Activated CD4-positive, alpha-beta T cell treated with anti-CD3 and anti-CD28 coated beads, Interleukin-2, amount 10 ng/mL, durations not matched to agents 7 days and 5 days (primary cell): ENCODE measurements around the gene MRPL30. TPM values are rescaled to one million over a fixed set of nuclear protein-coding genes. Genes with fewer than 3 reads are reported as not detected.
"Not testable (repeated sequence)": the region's sequence is repeated elsewhere in the genome, so short reads cannot be mapped to it uniquely, and the experiment has no call there.

ENCODE experiments used
- CTCF ChIA-PET: fragments of 350-600 bp; sonication (Branson Sonifier 250); formaldehyde crosslinking; loops from one replicate; lab custom pipeline; 2021; ENCODE audit warnings: antibody characterized with exemption; lab: Charles Lee
- POLR2A ChIA-PET: fragments of 350-600 bp; sonication (Branson Sonifier 250); formaldehyde crosslinking; loops from one replicate; lab custom pipeline; 2021; ENCODE audit warnings: antibody characterized with exemption; lab: Charles Lee
- DNase-seq: peaks from one replicate; pipeline ENCODE4 v3.0.0-alpha.2; 2020
- H3K27ac Mint-ChIP-seq: one replicate; pipeline ENCODE4 v1.8.0; 2021; ENCODE audit warnings: mild to moderate bottlenecking, moderate library complexity, mixed read lengths
- H3K27me3 Mint-ChIP-seq: one replicate; pipeline ENCODE4 v1.8.0; 2021; ENCODE audit warnings: mixed read lengths
- H3K36me3 Mint-ChIP-seq: one replicate; pipeline ENCODE4 v1.8.0; 2021; ENCODE audit warnings: low read depth, mixed read lengths
- H3K4me1 Mint-ChIP-seq: one replicate; pipeline ENCODE4 v1.8.0; 2021; ENCODE audit warnings: mixed read lengths
- H3K4me3 Mint-ChIP-seq: one replicate; pipeline ENCODE4 v1.8.0; 2021; ENCODE audit warnings: mild to moderate bottlenecking, moderate library complexity, mixed read lengths
- H3K9me3 Mint-ChIP-seq: one replicate; pipeline ENCODE4 v1.8.0; 2021; ENCODE audit warnings: mixed read lengths
- total RNA-seq, 2 experiments: library from RNA; stranded (reverse); gene quantifications; one replicate each; pipeline ENCODE4 v1.2.3, GENCODE V29; 2021

MRPL30 gene
- total RNA-seq, 2 experiments from 2014 or later, result 22.6 to 23.9 TPM

DNA sequence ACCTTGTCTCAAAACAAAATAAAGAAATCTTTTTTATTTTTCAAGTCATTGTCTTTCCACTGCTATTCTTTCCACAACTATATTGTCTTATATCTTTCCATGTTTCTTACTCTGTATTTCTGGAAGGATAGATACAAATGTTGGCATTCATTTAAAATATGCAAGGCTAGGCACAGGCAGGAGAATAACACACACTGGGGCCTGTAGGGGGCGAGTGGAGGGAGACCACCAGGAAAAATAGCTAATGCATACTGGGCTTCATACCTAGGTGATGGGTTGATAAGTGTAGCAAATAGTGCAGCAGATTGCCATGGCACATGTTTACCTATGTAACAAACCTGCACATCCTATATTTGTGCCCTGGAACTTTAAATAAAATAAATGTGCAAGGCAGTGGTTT lies 9.6 kb downstream of the MRPL30 start:
- DNase-seq, result no peak
- ChIA-PET POLR2A (no interaction called here), CTCF (no interaction called here)
- H3K4me3 Mint-ChIP-seq, result no peak overlapping the region
- no peaks in the 10 kb centered on the region for H3K27me3 Mint-ChIP-seq
- H3K36me3 Mint-ChIP-seq, result peaks cover 57% of the 10 kb centered on the region
- no peak overlapping the region for H3K27ac Mint-ChIP-seq
- peaks cover 7% of the 10 kb centered on the region for H3K4me1 Mint-ChIP-seq
- H3K9me3 Mint-ChIP-seq, result peaks cover 2% of the 10 kb centered on the region

DNA sequence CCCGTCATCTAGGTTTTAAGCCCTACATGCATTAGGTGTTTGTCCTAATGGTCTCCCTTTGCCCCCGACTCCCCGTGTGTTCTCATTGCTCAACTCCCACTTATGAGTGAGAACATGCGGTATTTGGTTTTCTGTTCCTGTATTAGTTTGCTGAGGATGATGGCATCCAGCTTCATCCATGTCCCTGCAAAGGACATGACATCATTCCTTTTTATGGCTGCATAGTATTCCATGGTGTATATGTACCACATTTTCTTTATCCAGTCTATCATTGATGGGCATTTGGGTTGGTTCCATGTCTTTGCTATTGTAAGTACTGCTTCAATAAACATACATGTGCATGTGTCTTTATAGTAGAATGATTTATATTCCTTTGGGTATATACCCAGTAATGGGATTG lies 11.4 kb downstream of the MRPL30 start:
- CTCF ChIA-PET, H3K9me3 Mint-ChIP-seq, H3K27me3 Mint-ChIP-seq, H3K4me1 Mint-ChIP-seq, H3K4me3 Mint-ChIP-seq, H3K27ac Mint-ChIP-seq, POLR2A ChIA-PET, DNase-seq: not testable (repeated sequence)
- peaks cover 55% of the 10 kb centered on the region for H3K36me3 Mint-ChIP-seq

DNA sequence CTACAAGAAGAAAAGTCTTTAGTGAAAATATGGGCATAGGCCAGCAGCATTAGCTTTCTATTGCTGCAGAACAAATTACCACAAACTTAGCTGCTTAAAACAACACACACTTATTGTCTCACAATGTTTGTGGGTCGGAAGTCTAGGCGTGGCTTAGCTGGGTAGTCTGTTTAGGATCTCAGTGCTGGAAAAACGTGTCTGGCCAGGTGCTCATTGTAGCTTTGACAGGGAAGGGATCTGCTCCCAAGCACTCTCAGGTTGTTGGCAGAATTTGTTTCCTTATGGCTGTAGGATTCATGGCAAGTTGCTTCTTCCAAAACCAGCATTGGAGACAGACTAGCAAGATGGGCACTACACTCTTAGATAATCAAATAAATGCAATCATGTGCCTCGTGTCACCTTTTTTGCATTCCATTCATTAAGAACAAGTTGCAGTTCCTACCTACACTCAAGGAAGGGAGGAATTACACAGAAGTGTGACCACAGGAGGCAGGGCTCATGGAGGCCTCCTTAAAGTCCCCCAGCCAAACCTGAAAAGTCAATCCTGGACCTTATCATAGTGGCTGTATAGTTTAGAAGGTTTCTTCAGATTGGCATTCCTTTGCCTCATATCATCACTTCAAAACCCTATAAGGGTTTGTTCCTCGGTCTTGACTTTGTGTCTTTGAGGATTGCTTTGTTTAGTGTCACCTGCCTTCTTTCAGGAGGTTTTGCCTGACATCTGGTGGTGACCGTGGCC lies 17.3 kb downstream of the MRPL30 start:
- DNase-seq, result no peak
- Mint-ChIP-seq H3K4me1 (peaks cover 1% of the 10 kb centered on the region), H3K27ac (no peak overlapping the region), H3K4me3 (no peak overlapping the region), H3K9me3 (no peaks in the 10 kb centered on the region), H3K36me3 (peaks cover 11% of the 10 kb centered on the region), H3K27me3 (no peaks in the 10 kb centered on the region)
- POLR2A ChIA-PET, result no interaction called here
- CTCF ChIA-PET, result no interaction called here

DNA sequence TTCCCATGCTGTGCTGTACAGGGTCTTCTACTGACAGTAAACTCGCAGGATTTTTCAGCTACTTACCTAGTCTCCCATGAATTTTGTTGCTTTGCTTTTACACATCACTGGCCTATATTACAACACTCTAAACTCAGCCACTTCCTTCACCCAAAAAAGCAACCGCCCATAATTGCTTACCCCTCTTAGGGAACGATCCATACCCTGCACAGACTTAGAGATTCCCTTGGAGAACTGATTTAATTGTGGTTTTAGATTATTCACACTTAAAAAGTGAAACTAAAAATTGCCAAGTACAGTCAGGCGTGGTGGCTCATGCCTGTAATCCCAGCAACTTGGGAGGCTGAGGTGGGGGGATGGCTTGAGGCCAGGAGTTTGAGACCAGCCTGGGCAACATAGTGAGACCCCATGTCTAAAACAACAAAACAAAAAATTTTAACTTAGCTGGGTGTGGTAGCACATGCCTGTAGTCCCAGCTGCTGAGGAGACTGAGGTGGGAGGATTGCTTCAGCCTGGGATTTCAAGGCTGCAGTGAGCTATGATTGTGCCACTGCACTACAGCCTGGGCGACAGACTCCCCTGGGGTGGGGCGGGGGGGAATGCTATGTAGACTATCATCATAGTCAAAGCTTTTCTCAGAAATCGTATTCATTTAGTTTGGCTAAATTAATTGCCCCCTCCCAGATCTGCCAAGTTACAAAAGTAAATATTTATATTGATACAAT lies 19.3 kb downstream of the MRPL30 start:
- ChIA-PET POLR2A (no interaction called here), CTCF (no interaction called here)
- Mint-ChIP-seq H3K27ac (no peak overlapping the region), H3K36me3 (peaks cover 7% of the 10 kb centered on the region), H3K4me1 (peaks cover 1% of the 10 kb centered on the region), H3K27me3 (no peaks in the 10 kb centered on the region), H3K4me3 (no peak overlapping the region), H3K9me3 (peaks cover 2% of the 10 kb centered on the region)
- no peak for DNase-seq

DNA sequence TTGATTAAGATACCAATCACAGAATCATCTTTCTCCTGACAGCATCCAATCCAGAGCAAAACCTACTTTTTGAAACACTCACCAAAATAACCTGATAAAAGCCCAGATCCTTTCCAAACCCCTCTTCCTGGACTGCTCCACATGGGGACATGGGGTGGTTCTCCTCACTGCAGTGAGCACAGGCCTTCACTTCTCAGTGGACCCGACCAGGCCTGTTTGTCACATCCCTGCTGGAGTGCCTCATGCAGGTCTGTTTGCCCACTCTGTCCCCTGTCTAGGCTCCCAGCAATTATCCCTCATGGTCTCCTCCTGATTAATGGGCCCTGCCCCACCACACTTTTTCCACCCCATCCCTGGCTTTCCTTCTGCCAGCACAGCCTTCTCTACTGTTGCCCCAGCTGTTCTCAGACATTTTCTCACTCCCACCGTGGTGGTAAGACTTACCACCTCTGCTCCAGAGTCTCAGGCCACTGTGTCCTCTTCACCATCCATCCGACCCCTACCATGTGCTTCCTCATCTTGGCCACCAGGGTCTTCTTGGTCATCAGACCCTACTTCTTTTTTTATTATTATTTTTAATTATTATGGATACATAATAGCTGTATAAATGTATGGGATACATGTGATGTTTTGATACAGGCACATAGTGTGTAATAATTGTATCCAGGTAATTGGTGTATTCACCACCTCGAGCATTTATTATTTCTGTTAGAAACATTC lies 21.1 kb downstream of the MRPL30 start:
- no peak overlapping the region for H3K27ac Mint-ChIP-seq
- H3K4me3 Mint-ChIP-seq, result no peak overlapping the region
- POLR2A ChIA-PET, result no interaction called here
- peaks cover 3% of the 10 kb centered on the region for H3K36me3 Mint-ChIP-seq
- CTCF ChIA-PET, result interaction anchor here (0.7 to 1.2 kb wide), 2 partner anchors 30 to 279 kb away, joined by 3 read pairs; no protein-coding TSS in a partner anchor
- H3K9me3 Mint-ChIP-seq, result peaks cover 5% of the 10 kb centered on the region
- H3K4me1 Mint-ChIP-seq, result peaks cover 1% of the 10 kb centered on the region
- no peak for DNase-seq
- H3K27me3 Mint-ChIP-seq, result no peaks in the 10 kb centered on the region

DNA sequence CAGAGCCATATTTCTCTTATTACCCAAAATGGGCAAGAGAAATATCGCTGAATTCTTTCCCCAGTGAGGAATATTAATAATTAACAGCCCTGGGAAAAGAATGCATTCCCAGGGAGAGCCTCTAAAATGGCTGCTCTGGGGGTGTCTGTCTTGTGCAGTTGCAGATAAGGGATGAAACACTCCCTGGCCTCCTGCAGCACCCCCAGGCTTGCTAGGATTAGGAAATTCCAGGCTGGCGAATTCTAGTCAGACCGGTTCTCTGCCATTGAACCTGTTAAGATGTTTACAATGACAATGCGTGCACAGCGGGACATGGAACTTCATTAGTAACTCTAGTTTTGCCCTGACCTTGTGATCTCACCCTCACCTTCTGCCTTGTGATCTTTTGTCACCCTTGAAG lies 24.5 kb downstream of the MRPL30 start:
- Mint-ChIP-seq H3K36me3 (peaks cover 6% of the 10 kb centered on the region), H3K9me3 (peaks cover 7% of the 10 kb centered on the region), H3K4me3 (no peak overlapping the region), H3K27me3 (no peaks in the 10 kb centered on the region), H3K4me1 (peaks cover 4% of the 10 kb centered on the region), H3K27ac (no peak overlapping the region)
- no peak for DNase-seq
- ChIA-PET CTCF (no interaction called here), POLR2A (no interaction called here)

DNA sequence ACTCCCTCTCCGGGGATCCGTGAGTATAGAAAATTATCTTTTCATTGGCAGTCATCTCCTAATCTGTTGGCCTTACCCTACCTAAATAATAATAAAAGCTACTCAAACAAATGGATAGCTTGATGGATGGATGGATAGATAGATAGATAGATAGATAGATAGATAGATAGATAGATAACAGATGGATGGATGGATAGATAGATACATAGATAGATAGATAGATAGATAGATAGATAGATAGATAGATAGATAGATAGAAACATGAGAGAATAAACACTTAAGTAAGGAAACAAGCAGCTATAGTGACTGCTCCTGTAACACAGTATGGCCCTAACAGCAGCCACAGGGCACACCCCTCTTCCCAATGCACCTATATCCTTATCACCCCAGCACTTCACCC lies 35.1 kb downstream of the MRPL30 start:
- Mint-ChIP-seq H3K27ac (no peak overlapping the region), H3K36me3 (no peaks in the 10 kb centered on the region), H3K4me3 (no peak overlapping the region), H3K4me1 (peaks cover 6% of the 10 kb centered on the region), H3K9me3 (peaks cover 2% of the 10 kb centered on the region), H3K27me3 (no peaks in the 10 kb centered on the region)
- CTCF ChIA-PET, result no interaction called here
- DNase-seq, result no peak
- POLR2A ChIA-PET, result no interaction called here

DNA sequence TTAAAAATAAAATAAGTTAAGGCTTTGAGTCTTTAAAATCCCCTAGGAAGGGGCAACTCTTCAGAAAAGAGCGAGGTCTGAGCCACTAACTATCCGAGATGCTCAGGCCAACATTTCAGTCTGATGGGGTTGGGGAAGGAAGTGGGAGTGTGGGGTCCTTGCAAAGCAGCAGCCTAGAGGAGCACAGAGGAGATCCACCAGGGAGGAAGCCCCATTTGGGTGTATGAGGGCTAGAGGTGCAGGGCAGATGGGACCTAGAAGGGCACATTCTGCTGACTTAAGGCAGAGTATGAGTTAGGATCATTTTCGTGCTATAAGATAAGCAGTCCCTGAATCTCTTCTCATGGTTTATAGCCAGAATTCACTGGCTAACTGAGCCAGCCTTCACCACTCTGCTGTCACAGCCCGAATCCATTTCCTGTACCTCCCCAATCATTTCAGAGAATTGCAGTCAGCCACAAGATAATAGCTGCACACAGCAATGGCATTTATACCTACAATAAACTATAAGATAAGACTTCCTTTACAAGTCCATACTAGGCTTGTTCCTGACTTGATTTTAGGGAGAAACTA lies 37.0 kb downstream of the MRPL30 start:
- Mint-ChIP-seq H3K9me3 (peaks cover 2% of the 10 kb centered on the region), H3K36me3 (no peaks in the 10 kb centered on the region), H3K27me3 (no peaks in the 10 kb centered on the region), H3K27ac (no peak overlapping the region), H3K4me3 (no peak overlapping the region), H3K4me1 (peaks cover 6% of the 10 kb centered on the region)
- ChIA-PET POLR2A (no interaction called here), CTCF (interaction anchor here (0.6 kb wide), 2 partner anchors 15 to 1060 kb away, joined by 3 to 4 read pairs; no protein-coding TSS in a partner anchor)
- no peak for DNase-seq

DNA sequence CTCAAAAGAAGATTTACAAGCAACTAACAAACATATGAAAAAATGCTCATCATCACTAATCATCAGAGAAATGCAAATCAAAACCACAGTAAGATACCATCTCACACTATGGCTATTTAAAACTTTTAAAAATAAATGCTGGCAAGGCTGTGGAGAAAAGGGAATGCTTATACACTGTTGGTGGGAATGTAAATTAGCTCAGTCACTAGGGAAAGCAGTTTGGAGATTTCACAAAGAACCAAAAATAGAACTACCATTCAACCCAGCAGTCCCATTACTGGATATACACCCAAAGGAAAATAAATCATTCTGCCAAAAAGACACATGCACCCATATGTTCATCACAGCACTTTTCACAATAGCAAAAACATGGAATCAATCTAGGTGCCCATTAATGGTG lies 52.2 kb downstream of the MRPL30 start:
- H3K27ac Mint-ChIP-seq, DNase-seq, H3K9me3 Mint-ChIP-seq, POLR2A ChIA-PET, H3K4me3 Mint-ChIP-seq, H3K36me3 Mint-ChIP-seq, H3K4me1 Mint-ChIP-seq: not testable (repeated sequence)
- H3K27me3 Mint-ChIP-seq, result peaks cover 21% of the 10 kb centered on the region
- CTCF ChIA-PET, result interaction anchor here (0.6 kb wide), 1 partner anchor 15 kb away, joined by 4 read pairs; no protein-coding TSS in a partner anchor

DNA sequence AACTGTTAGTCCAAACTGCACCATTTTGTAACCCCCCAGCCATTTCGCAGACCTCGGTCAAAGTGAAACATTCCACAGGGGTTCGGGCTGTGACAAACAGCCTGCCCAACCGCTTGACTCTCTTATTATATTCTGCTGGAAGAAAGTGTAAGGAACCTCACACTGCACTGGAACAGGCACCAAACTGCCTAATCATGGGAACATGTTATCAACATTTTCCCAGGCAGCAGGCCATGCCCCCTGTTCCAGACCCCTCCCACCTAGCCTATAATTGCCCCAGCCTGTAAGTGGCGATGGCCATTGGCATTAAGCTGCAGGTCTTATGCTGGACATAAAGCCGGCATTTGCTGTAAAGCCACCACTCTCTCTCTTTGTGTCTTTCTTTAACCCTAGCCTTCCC lies 57.6 kb downstream of the MRPL30 start:
- Mint-ChIP-seq H3K36me3 (no peaks in the 10 kb centered on the region), H3K27ac (no peak overlapping the region), H3K9me3 (peaks cover 2% of the 10 kb centered on the region), H3K27me3 (no peaks in the 10 kb centered on the region), H3K4me3 (no peak overlapping the region), H3K4me1 (no peaks in the 10 kb centered on the region)
- DNase-seq, result no peak
- ChIA-PET CTCF (no interaction called here), POLR2A (no interaction called here)

DNA sequence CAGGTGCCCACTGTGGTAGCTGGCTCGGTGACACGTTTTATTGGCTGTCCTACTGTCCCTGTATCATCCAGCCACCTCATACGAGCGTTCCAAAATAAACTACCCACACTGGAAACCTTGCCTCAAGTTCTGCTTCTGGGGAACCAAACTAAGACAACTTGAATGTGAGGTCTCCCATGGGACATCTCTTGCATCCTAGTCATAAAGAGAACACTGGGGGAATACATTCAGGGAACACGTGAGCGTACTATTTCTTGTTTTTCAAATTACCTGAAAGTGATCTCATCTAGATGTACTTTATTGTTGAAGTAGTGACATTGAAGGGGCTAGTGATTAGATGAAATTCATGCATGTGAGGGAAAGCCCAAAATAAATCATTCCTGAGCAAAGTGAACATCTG lies 59.4 kb downstream of the MRPL30 start:
- H3K36me3 Mint-ChIP-seq, result no peaks in the 10 kb centered on the region
- no peak overlapping the region for H3K4me3 Mint-ChIP-seq
- no peak for DNase-seq
- no peak overlapping the region for H3K27ac Mint-ChIP-seq
- ChIA-PET POLR2A (no interaction called here), CTCF (no interaction called here)
- no peaks in the 10 kb centered on the region for H3K4me1 Mint-ChIP-seq
- no peaks in the 10 kb centered on the region for H3K9me3 Mint-ChIP-seq
- H3K27me3 Mint-ChIP-seq, result no peaks in the 10 kb centered on the region

DNA sequence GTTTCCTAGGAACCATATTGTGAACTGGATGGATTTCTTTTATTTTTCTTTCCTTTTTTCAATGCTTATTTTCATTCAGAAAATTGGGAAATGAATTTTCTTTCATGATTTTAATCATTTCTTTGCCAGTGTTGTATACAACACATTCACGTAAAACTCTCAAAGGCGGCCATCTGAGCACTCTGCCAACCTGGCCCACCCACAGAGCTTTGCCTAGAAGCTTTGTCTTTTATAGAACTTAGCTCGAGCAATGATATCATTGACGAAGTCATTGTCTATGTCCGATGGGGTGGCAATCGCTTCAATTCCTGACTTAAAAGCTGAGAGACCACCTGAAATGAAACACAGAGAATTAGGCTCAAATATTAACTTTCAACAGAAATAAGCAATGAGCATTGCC lies 61.2 kb downstream of the MRPL30 start:
- no peaks in the 10 kb centered on the region for H3K27me3 Mint-ChIP-seq
- ChIA-PET POLR2A (interaction anchor here (0.7 kb wide), 1 partner anchor 1004 kb away, joined by 3 read pairs; no protein-coding TSS in a partner anchor), CTCF (no interaction called here)
- no peaks in the 10 kb centered on the region for H3K36me3 Mint-ChIP-seq
- H3K4me3 Mint-ChIP-seq, result no peak overlapping the region
- no peak overlapping the region for H3K27ac Mint-ChIP-seq
- H3K9me3 Mint-ChIP-seq, result no peaks in the 10 kb centered on the region
- H3K4me1 Mint-ChIP-seq, result no peaks in the 10 kb centered on the region
- no peak for DNase-seq
